Measurements from ENCODE around the gene LRRC18.

The LRRC18 gene

GRCh38 chr10:48939790-48940325, at the start of gene LRRC18:
Gene LRRC18, minus strand, starts transcription at chr10:48939840. Its CDS starts 25,685 bp downstream, at chr10:48914155.
- peak in 1 of 42 donors; percentile 15 for DNase-seq

DNA sequence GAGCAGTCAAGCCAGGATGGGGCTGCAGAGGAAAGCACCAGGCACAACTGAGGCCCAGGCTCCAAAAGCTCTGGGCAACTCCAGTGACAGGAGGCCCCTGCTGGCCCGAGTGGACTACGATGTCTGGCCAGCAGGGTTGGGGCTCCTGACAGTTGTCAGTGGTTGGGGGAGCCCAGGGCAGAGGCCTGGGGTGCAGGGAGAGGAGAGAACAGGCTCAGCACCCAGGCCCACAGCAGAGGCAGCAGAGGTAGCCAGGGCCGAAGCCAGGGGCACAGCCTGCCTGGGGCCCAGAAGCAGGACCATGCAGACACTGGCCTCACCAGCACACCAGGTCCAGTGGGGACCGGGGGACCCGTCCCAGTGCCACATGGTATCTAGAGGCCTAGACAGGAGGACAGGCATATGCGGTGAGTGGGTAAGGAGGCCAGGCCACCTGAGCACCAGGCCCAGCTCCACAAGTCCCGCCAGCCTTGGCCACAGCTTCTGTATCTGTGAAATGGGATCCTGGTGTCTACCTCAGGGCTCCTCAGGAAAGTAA, 46.0 kb upstream of the LRRC18 start:
- intact Hi-C loops (cut with DNase I), result no loop called here

More at GRCh38 chr10:48939790-48940325, at the start of gene LRRC18:
- intact Hi-C loops (cut with DNase I), result no loop called here

DNA sequence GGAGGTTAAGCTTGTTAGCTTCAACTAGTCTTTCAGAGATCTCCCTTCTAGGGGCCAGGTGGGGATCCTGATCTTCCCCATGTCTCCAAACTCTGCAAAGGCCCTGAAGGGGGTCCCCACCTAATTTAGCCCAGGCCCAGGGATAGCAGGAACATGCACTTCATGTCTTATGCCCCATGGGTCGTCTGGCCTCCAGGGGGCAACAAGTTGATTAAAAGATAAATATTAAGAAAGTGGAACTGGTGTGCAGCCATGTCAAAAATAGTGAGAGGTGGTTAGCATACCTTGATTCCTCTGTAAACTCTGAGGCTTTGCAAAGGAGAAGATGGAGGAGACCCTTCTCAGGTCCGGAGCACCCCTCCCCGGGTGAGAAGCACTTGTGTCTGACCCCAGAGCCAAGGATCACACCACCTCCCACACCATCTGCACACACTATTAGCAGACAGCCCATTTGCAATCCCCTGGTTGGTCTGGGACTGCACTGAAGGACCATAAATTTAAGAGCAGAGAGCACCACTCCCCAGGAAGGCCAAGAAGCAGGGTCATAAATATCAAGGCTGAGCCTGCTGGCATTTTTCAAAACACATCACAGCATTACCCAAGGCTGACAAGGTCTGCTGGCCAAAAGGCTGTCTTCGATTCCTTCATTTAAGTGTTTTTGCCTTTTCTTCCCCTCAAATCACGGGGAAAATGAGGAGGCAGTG, 44.2 kb upstream of the LRRC18 start:
- intact Hi-C loops (cut with DNase I), result no loop called here

More for the DNA sequence above, 46.0 kb upstream of the LRRC18 start:
- DNase-seq, result no peak

DNA sequence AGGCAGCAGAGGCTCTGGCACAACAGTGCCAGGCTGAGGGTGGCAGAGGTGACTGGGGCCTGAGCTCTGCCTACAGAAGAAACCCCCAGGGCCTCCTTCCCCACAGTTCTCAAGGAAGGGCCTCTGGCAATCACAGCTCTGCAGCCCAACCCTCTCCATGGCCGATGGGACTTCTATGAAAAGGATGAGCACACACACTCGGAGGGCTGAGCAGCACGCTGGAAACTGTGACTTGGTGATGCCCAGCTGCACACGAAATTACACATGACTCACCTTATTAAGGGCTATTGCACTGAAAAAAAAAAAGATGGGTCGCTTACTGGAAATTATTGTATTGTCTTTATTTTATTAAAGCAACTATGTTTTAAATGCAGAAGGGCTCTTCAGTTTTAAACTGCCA, 42.9 kb upstream of the LRRC18 start:
- intact Hi-C loops (cut with DNase I), result no loop called here
- DNase-seq, result no peak

More for the DNA sequence above, 44.2 kb upstream of the LRRC18 start:
- DNase-seq, result no peak

DNA sequence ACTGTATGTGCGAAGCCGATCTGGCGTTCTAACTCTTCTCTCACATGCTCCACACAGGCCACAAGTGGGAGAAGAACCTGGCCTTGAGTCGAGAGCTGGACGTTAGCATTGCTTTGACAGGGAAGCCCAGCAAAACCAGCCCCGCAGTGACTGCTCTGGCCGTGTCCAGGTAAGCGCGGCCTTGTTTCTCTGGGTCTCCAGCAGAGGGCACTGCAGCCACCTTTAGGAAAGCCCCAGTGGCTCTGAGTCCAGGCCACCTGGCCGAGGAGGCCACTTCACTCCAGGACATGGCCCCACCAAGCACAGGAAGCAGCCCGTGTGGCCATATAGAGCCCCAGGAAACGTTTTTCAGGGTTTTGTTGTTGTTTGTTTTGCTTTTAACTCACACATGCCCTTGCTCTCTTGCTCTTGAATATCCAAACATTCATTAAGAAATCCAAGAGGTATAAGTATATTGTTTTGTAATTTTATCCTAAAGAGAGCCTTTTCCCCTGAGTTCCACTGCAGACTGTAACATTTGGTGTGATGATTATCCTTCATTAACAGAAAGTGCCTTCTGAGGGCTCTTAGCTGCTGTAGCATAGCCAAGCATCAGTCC, 41.8 kb upstream of the LRRC18 start:
- peak in 40 of 42 donors; percentile 21 to 83 (median 57) for DNase-seq
- intact Hi-C loops (cut with DNase I), result no loop called here

GRCh38 chr10:48978318-48978717, 38.7 kb upstream of the LRRC18 start:
- no peak for DNase-seq
- intact Hi-C loops (cut with DNase I), result no loop called here

DNA sequence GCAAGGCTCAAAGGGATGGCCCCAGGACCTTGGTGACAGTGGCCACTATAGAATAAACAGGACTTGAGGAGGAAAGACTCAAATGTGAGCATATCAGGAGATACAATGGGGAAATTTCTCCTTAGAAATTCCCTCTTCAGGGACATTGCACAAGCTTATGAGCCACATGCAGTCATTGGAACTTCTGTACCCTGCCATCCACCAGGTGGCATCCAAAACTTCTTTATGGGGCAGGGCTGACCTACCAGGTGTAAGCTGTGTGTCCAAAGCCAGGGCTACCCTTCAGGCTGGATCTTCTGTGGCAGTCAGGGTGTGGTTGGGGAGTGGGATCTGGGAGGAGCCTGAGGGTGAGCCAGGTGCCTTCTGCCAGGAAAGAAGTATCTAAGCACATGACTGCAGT, 36.6 kb upstream of the LRRC18 start:
- DNase-seq, result peak in 1 of 42 donors; percentile 7
- intact Hi-C loops (cut with DNase I), result no loop called here

- DNase-seq, result no peak
- intact Hi-C loops (cut with DNase I), result no loop called here
Measured at GRCh38 chr10:48974510-48975156, 35.0 kb upstream of the LRRC18 start.

DNA sequence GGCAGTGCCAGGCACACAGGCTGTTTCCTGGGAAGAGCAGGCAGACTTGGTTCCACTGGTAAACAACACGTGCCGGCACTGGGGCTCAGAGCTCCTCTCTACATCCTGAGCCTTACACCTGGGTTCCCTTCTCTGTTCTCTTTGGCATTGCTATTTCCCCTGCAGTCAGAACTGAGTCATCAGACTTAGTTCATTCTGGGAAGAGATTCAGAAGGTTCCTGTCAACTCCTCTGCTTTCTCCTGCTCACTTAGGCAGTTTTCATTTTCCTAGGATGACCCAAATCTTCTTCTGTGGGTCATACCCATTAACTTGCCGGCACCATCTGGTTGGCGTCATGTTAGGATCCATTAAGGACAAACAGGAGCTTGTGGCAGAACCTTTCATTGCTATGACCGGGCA, 33.4 kb upstream of the LRRC18 start:
- DNase-seq, result no peak
- intact Hi-C loops (cut with DNase I), result no loop called here

GRCh38 chr10:48970654-48971053, 31.0 kb upstream of the LRRC18 start:
- intact Hi-C loops (cut with DNase I), result no loop called here
- no peak for DNase-seq

DNA sequence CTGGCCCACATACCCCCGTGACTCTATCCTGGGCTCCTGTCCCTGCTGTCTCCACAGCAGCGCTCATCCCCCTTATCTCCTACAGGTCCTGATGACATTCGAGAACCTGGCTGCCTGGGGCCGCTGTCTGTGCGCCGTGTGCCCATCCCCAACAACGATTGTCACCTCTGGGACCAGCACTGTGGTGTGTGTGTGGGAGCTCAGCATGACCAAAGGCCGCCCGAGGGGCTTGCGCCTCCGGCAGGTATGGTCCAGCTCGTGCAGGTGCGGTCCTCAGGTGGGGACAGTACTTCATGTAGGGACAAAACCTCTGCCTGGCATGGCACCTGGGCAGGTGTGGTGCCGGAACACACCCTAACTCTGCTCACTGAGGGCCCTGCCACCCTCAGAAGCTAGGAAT, 30.4 kb upstream of the LRRC18 start:
- intact Hi-C loops (cut with DNase I), result no loop called here
- no peak for DNase-seq

DNA sequence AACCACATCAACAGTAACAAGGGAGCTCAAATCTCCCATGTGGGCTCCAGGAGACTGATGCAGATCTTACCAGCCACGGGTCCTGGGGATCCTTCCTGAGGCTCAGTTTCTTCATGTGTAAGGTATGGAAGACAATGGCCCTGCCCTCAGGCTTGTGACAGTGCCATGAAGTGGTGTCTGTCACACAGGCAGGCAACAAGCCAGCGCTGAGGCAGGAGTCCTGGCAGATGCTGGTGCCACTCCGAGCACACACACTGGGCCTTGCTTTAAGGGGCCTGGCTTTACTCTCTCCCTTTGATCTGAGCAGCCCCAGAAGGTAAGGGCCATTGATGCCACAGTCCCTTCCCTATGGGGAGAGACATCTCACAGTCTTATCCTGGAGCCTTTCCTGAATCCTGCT, 28.4 kb upstream of the LRRC18 start:
- no peak for DNase-seq
- intact Hi-C loops (cut with DNase I), result no loop called here

- intact Hi-C loops (cut with DNase I), result no loop called here
- DNase-seq, result no peak
Measured at GRCh38 chr10:48965460-48965859, 25.8 kb upstream of the LRRC18 start.

DNA sequence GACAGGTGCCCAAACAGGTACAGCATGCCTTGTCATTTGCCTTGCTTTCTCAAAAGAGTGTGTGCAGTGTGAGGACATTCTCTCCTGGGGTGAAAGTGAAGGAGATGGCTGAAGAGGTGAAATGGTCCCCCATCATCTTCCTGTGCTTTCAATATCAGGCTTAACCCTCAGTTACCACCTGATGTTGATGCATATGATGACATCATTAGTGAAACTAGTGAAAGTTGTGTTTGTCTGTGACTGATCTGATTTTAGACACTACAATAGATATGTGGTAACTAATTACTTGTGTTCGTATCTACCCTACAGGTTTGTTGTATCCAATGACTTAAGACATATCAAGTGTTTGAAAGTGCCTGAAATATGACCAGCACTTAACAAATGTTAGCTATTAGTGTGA, 24.4 kb upstream of the LRRC18 start:
- DNase-seq, result no peak
- intact Hi-C loops (cut with DNase I), result no loop called here

DNA sequence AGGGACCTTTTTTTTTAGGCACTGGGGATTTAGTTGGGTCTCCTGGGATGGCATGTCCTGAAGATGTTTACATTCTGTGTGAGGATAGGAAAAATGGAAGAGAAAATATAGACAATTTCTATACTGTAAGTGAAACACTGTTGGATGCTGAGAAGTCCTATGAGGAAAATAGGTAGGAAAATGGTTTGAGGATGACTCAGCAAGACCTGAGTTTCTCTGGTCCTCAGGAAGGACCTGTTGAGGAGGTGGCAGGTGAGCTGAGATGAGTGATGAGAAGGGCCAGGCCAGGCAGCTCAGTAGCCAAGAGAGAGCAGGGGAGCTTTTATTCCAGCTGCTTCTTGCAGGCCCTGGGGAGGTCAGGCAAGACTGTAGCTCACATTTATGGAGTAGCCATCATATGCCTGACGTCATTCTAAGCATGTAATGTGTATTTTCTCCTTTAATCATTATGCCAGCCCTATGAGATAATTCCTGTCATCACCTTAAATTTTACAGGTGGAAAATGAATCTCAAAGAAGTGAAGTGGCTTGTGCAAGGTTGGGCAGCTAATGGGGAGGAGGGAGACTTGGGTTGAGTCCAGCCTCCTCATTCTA, 19.1 kb upstream of the LRRC18 start:
- DNase-seq, result no peak
- intact Hi-C loops (cut with DNase I), result no loop called here

- no peak for DNase-seq
- intact Hi-C loops (cut with DNase I), result no loop called here
Measured at GRCh38 chr10:48957361-48958151, 17.9 kb upstream of the LRRC18 start.

DNA sequence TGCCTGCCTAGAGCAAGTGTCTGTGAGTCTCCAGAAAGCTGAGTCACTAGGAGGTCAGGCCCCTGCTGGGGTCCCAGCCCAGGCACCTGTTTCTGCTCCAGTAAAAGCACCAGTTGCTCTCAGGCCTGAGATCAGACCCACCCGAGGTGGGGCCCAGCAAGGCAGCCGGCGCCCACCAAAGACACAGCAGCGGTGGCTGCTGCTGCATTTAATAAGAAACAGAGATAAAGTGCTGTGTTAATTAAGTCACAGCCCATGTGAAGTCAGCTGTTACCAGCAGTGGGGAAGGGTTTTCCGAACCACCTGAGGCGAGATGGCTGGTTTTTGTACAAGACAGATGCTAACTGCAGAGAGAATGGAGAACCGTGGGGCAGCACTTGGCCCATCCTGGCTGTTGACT, 12.1 kb upstream of the LRRC18 start:
- intact Hi-C loops (cut with DNase I), result no loop called here
- no peak for DNase-seq

- DNase-seq, result no peak
- intact Hi-C loops (cut with DNase I), result no loop called here
Measured at GRCh38 chr10:48948470-48949037, 8.9 kb upstream of the LRRC18 start.

Measured in head of caudate nucleus (tissue), 42 donors.